Tibial nerve (tissue), 4 donors: ENCODE measurements around the gene XPNPEP2. TPM values are rescaled to one million over a fixed set of nuclear protein-coding genes. Genes with fewer than 3 reads are reported as not detected.
A peak's percentile ranks its signal among the peaks of the same experiment; 100 is the strongest.

Experiments used
- DNase-seq, 2 donors: peaks; one replicate each; pipeline ENCODE4 v3.0.0-alpha.2; 2019; ENCODE audit warnings: low spot score in 2 of 2
- H3K27ac ChIP-seq, 4 donors: fragments of 200-600 bp; sonication (generic) in 3 of 4; one replicate each; pipeline ENCODE4 v1.5.1; 2017 to 2019; ENCODE audit warnings: mild to moderate bottlenecking in 1 of 4
- H3K27me3 ChIP-seq, 2 donors: fragments of 200-600 bp; sonication (generic) in 1 of 2; one replicate each; pipeline versions ENCODE4 v1.5.1 to v1.6.0; 2017 to 2019
- H3K36me3 ChIP-seq, 3 donors: fragments of 200-600 bp; sonication (generic); one replicate each; pipeline ENCODE4 v1.5.1; 2018 to 2019
- H3K4me1 ChIP-seq, 4 donors: fragments of 200-600 bp; sonication (generic) in 3 of 4; one replicate each; pipeline ENCODE4 v1.5.1; 2017 to 2019
- H3K4me3 ChIP-seq, 4 donors: fragments of 200-600 bp; sonication (generic) in 3 of 4; one replicate each; pipeline ENCODE4 v1.5.1; 2017 to 2019; ENCODE audit warnings: mild to moderate bottlenecking in 1 of 4, moderate library complexity in 1 of 4
- H3K9me3 ChIP-seq, 4 donors: fragments of 200-600 bp; sonication (generic) in 3 of 4; one replicate each; pipeline ENCODE4 v1.5.1; 2017 to 2019
- CTCF ChIP-seq, 5 experiments: fragments of 200-600 bp in 3 of 5; fragments of 450-650 bp in 2 of 5; sonication (generic) in 3 of 5; IDR thresholded peaks; one replicate each; pipeline ENCODE4 v1.5.1; 2016 to 2019; ENCODE audit warnings: antibody characterized with exemption in 5 of 5, mild to moderate bottlenecking in 3 of 5, moderate library complexity in 2 of 5
- EP300 ChIP-seq, 2 donors: sonication (generic); formaldehyde crosslinking; IDR thresholded peaks; one replicate each; pipeline ENCODE4 v1.6.1; 2017; ENCODE audit warnings: antibody characterized with exemption in 2 of 2, mild to moderate bottlenecking in 1 of 2
- POLR2A ChIP-seq, 2 donors: fragments of 450-650 bp; IDR thresholded peaks; one replicate each; pipeline ENCODE4 v1.6.1; 2017; ENCODE audit warnings: antibody characterized with exemption in 2 of 2, mild to moderate bottlenecking in 2 of 2, moderate library complexity in 2 of 2
- WGBS, 2 donors: methylation state at CpG; one replicate each; pipeline ENCODE4 v1.1.5; 2018; 5-methylcytosine and 5-hydroxymethylcytosine counted together
- total RNA-seq, 4 donors: library from RNA; depleted of rRNA; stranded (reverse); fragments of >200 nt; gene quantifications; one replicate each; pipeline ENCODE4 v1.1.0, GENCODE V29; 2016

Gene XPNPEP2
- total RNA-seq, 4 donors from 2014 or later = 0.87 to 10.0 (median 5.2) TPM

DNA sequence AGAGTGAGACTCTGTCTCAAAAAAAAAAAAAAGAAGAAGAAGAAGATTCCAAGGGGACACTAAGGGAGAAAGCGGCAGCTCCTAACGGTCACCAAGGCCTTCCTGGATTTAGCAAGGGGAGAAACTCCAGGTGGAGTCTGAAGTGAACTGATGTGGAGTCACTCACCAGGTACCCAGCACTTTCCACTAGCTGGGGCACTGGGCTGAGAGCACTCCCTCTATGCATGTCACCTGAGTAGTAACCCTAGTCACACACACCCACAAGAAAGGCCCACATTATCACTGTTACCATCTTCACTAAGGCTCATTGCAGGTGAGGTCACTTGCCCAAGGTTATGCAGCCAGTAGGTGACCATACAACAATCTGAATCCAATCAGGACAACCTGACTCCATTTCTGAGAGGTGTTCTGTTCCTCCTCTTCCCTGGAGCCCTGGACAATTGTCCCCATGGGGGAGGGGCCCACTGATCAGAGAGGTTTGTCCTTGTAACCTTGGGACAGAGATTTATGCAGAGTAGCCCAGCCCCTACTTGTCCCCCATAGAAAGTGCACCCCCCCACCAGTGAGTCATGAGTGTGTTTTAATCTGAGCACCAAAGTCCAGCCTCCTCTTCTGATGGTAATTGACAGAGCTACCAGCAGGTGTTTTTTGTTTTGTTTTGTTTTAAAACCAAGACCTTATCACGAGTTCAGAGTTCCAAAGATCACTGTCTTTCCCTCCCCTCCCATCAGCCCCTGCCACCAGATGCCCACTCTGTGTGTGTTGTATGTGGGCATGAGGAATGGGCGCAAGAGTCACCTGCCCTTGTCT lies 35.1 kb downstream of the XPNPEP2 start:
- TF ChIP-seq CTCF (IDR thresholded peaks at IDR 0.05) = no peak
- TF ChIP-seq EP300 (IDR thresholded peaks at IDR 0.05) = no peak
- TF ChIP-seq POLR2A (IDR thresholded peaks at IDR 0.05) = no peak
- no peaks in the 10 kb centered on the region for H3K9me3 ChIP-seq
- H3K27ac ChIP-seq = peak overlapping the region in 1 of 4 donors; percentile 50
- H3K4me1 ChIP-seq = no peaks in the 10 kb centered on the region
- no peaks in the 10 kb centered on the region for H3K27me3 ChIP-seq
- no peak for DNase-seq
- H3K36me3 ChIP-seq = no peaks in the 10 kb centered on the region
- no peak overlapping the region for H3K4me3 ChIP-seq
- 76 to 78% methylated on average over 4 of the region's 4 CpGs for WGBS, 2 donors

- peak overlapping the region in 1 of 4 donors; percentile 15 for H3K4me3 ChIP-seq
- WGBS, 2 donors = 34 to 58% methylated on average over 22 to 30 of the region's 30 CpGs
- no peak for DNase-seq
- H3K9me3 ChIP-seq = no peaks in the 10 kb centered on the region
- H3K27me3 ChIP-seq = no peaks in the 10 kb centered on the region
- no peak for TF ChIP-seq EP300 (IDR thresholded peaks at IDR 0.05)
- no peak for TF ChIP-seq CTCF (IDR thresholded peaks at IDR 0.05)
- no peak for TF ChIP-seq POLR2A (IDR thresholded peaks at IDR 0.05)
- peak overlapping the region in 3 of 4 donors; percentile 34 to 78 (median 63) for H3K27ac ChIP-seq
- H3K4me1 ChIP-seq = no peaks in the 10 kb centered on the region
- H3K36me3 ChIP-seq = no peaks in the 10 kb centered on the region
These were observed 38.6 kb downstream of the XPNPEP2 start for GRCh38 chrX:129777218-129778030.

DNA sequence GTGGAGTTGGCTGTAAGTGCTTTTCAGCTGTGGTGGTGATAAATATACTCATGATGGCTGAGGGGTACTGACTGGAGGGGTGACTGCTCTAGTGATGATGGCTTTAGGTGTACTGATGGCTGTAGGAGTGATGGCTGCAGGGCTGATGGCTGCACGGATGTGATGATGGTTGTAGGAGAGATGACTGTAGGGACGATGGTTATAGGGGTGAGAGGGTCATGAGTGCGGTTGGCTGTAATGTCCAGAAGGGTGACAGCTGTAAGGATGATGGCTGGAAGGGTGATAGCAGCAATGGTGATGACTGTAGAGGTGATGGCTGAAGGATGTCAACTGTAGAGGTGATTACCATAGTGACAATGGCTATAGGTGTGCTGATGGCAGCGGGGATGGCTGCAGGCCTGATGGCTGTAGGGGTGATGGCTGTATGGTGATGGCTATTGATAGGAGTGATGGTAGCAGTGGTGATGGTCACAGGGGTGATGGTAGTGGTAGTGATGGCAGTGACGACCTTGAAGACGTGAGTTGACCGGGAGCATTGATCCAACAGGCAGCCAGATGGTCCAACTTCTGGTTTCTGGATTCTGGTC lies 40.4 kb downstream of the XPNPEP2 start:
- no peaks in the 10 kb centered on the region for H3K36me3 ChIP-seq
- no peaks in the 10 kb centered on the region for H3K4me1 ChIP-seq
- no peak for TF ChIP-seq CTCF (IDR thresholded peaks at IDR 0.05)
- no peak for TF ChIP-seq EP300 (IDR thresholded peaks at IDR 0.05)
- TF ChIP-seq POLR2A (IDR thresholded peaks at IDR 0.05) = no peak
- H3K27ac ChIP-seq = peak overlapping the region in 1 of 4 donors; percentile 12
- WGBS, 2 donors = 88 to 94% methylated on average over 6 to 7 of the region's 7 CpGs
- H3K27me3 ChIP-seq = no peaks in the 10 kb centered on the region
- H3K4me3 ChIP-seq = no peak overlapping the region
- no peaks in the 10 kb centered on the region for H3K9me3 ChIP-seq
- no peak for DNase-seq

- Histone ChIP-seq H3K27ac (peak within 1 kb of the TSS in 2 of 4 donors; percentile 29 to 68), H3K9me3 (no peaks in the 10 kb centered on the region), H3K36me3 (no peaks in the 10 kb centered on the region), H3K27me3 (no peaks in the 10 kb centered on the region), H3K4me3 (peak within 1 kb of the TSS in 2 of 4 donors; percentile 36 to 38), H3K4me1 (no peaks in the 10 kb centered on the region)
- WGBS, 2 donors = 75% methylated on average over 13 of the region's 13 CpGs; no CpG with 5 or more reads in 1 of the 2 donors
- TF ChIP-seq POLR2A (IDR thresholded peaks at IDR 0.05) (no peak), EP300 (IDR thresholded peaks at IDR 0.05) (peak in 1 of 2 donors; percentile 6), CTCF (IDR thresholded peaks at IDR 0.05) (no peak)
- DNase-seq = peak; percentile 16 to 40
These were observed 41.0 kb downstream of the XPNPEP2 start, which contains the start of gene SASH3 for GRCh38 chrX:129779747-129780146. SASH3 (plus strand) TSS chrX:129779949; CDS start chrX:129780098, 149 bp downstream.
